CD4-positive, alpha-beta T cell (primary cell): Measurements from ENCODE around the gene MAST4. TPM values are rescaled to one million over a fixed set of nuclear protein-coding genes. Genes with fewer than 3 reads are reported as not detected.

Experiments
- ATAC-seq: fragments of 200-7000 bp; cut with Tn5 transposase; one replicate; pipeline ENCODE4 v1.10.0; 2022; ENCODE audit warnings: mild to moderate bottlenecking; ENCODE audit not compliant: poor library complexity
- CTCF ChIA-PET: fragments of 350-600 bp; sonication (Branson Sonifier 250); formaldehyde crosslinking; loops from one replicate; lab custom pipeline; 2021; ENCODE audit warnings: antibody characterized with exemption, inconsistent platforms; lab: Charles Lee
- POLR2A ChIA-PET: fragments of 350-600 bp; sonication (Branson Sonifier 250); formaldehyde crosslinking; loops from one replicate; lab custom pipeline; 2021; ENCODE audit warnings: antibody characterized with exemption, inconsistent platforms; lab: Charles Lee
- DNase-seq, 14 experiments: peaks; one replicate each; pipeline ENCODE4 v3.0.0-alpha.2; 2013 to 2020; ENCODE audit warnings: mixed read lengths in 2 of 14
- H3K27ac ChIP-seq, 2 donors: one replicate each; pipeline versions ENCODE4 v1.5.1 to v1.7.0; 2013; ENCODE audit warnings: low read length in 2 of 2, low read depth in 1 of 2, mild to moderate bottlenecking in 1 of 2
- H3K27me3 ChIP-seq, 2 experiments: 1 replicate in 1 of 2; 2 replicates in 1 of 2; pipeline versions ENCODE4 v1.6.1 to v1.7.0; 2013; ENCODE audit warnings: low read length in 2 of 2, control low read depth in 1 of 2, mild to moderate bottlenecking in 1 of 2, moderate library complexity in 1 of 2; ENCODE audit not compliant: insufficient read depth in 2 of 2, control insufficient read depth in 1 of 2
- H3K36me3 ChIP-seq: one replicate; pipeline ENCODE4 v1.6.1; 2013; ENCODE audit warnings: low read length, control low read depth; ENCODE audit not compliant: insufficient read depth
- H3K4me1 ChIP-seq: one replicate; pipeline ENCODE4 v1.6.1; 2013; ENCODE audit warnings: low read length, control low read depth; ENCODE audit not compliant: insufficient read depth
- H3K4me3 ChIP-seq: one replicate; pipeline ENCODE4 v1.5.1; 2013; ENCODE audit warnings: mild to moderate bottlenecking, low read length, moderate library complexity
- H3K9me3 ChIP-seq, 2 experiments: 1 replicate in 1 of 2; 2 replicates in 1 of 2; pipeline versions ENCODE4 v1.6.1 to v1.7.0; 2013; ENCODE audit warnings: low read length in 2 of 2, mild to moderate bottlenecking in 2 of 2, control low read depth in 1 of 2, moderate library complexity in 1 of 2; ENCODE audit not compliant: control insufficient read depth in 1 of 2, insufficient read depth in 1 of 2
- H3K27ac Mint-ChIP-seq: one replicate; pipeline ENCODE4 v1.8.0; 2020; ENCODE audit warnings: mixed read lengths
- H3K27me3 Mint-ChIP-seq: one replicate; pipeline ENCODE4 v1.8.0; 2021; ENCODE audit warnings: mixed read lengths
- H3K36me3 Mint-ChIP-seq: one replicate; pipeline ENCODE4 v1.8.0; 2021; ENCODE audit warnings: low read depth, mixed read lengths
- H3K4me1 Mint-ChIP-seq: one replicate; pipeline ENCODE4 v1.8.0; 2021; ENCODE audit warnings: low read depth, mixed read lengths
- H3K4me3 Mint-ChIP-seq: one replicate; pipeline ENCODE4 v1.8.0; 2020; ENCODE audit warnings: mild to moderate bottlenecking, mixed read lengths
- H3K9me3 Mint-ChIP-seq: one replicate; pipeline ENCODE4 v1.8.0; 2020; ENCODE audit warnings: mixed read lengths
- CTCF ChIP-seq: fragments of 200-600 bp; IDR thresholded peaks from one replicate; pipeline ENCODE4 v1.8.0; 2022; ENCODE audit warnings: antibody characterized with exemption, mild to moderate bottlenecking
- intact Hi-C, 2 experiments: fragments of 100-400 bp; cut with DNase I in 1 of 2; cut with micrococcal nuclease in 1 of 2; formaldehyde crosslinking; loops; one replicate each; pipeline versions ENCODE4 v1.15.1 to v1.9.0; 2023 to 2025; cut with DNase I, micrococcal nuclease
- total RNA-seq, 174 experiments: library from RNA in 2 of 174; stranded (reverse) in 2 of 174; gene quantifications; one replicate each; pipeline ENCODE4 v1.2.3 and lab custom pipeline; 2021 to 2026

Gene MAST4
- total RNA-seq, 2 experiments from 2014 or later, result 21.3 to 21.6 TPM

- POLR2A ChIA-PET, result no interaction called here
Measured at GRCh38 chr5:67073045-67073680, 477.0 kb downstream of the MAST4 start.

GRCh38 chr5:67077296-67077695 lies 481.1 kb downstream of the MAST4 start:
- intact Hi-C loops, result no loop called here
- Histone ChIP-seq H3K27me3 (no peaks in the 10 kb centered on the region), H3K27ac (no peak overlapping the region), H3K36me3 (no peaks in the 10 kb centered on the region), H3K9me3 (no peaks in the 10 kb centered on the region), H3K4me3 (no peak overlapping the region), H3K4me1 (no peaks in the 10 kb centered on the region)
- ChIA-PET POLR2A (no interaction called here), CTCF (no interaction called here)
- DNase-seq (no peak), ATAC-seq (no peak)
- H3K4me3 Mint-ChIP-seq, result no peak overlapping the region
- H3K27me3 Mint-ChIP-seq, result no peaks in the 10 kb centered on the region
- H3K4me1 Mint-ChIP-seq, result peaks cover 7% of the 10 kb centered on the region
- peaks cover 12% of the 10 kb centered on the region for H3K36me3 Mint-ChIP-seq
- no peaks in the 10 kb centered on the region for H3K9me3 Mint-ChIP-seq
- TF ChIP-seq CTCF, result no peak
- H3K27ac Mint-ChIP-seq, result no peak overlapping the region

More at GRCh38 chr5:67073045-67073680, 477.0 kb downstream of the MAST4 start:
- Histone ChIP-seq H3K27me3 (no peaks in the 10 kb centered on the region), H3K4me1 (no peaks in the 10 kb centered on the region), H3K36me3 (no peaks in the 10 kb centered on the region), H3K4me3 (no peak overlapping the region), H3K27ac (no peak overlapping the region), H3K9me3 (no peaks in the 10 kb centered on the region)
- peaks cover 7% of the 10 kb centered on the region for H3K4me1 Mint-ChIP-seq
- no peak for DNase-seq
- H3K4me3 Mint-ChIP-seq, result no peak overlapping the region
- CTCF ChIA-PET, result no interaction called here
- H3K27me3 Mint-ChIP-seq, result no peaks in the 10 kb centered on the region
- H3K36me3 Mint-ChIP-seq, result peaks cover 9% of the 10 kb centered on the region
- H3K27ac Mint-ChIP-seq, result no peak overlapping the region
- no peaks in the 10 kb centered on the region for H3K9me3 Mint-ChIP-seq
- intact Hi-C loops, result no loop called here
- ATAC-seq, result no peak
- no peak for TF ChIP-seq CTCF

GRCh38 chr5:67081261-67081660 lies 485.1 kb downstream of the MAST4 start:
- Mint-ChIP-seq H3K9me3 (no peaks in the 10 kb centered on the region), H3K4me1 (peaks cover 4% of the 10 kb centered on the region), H3K4me3 (no peak overlapping the region), H3K27ac (no peak overlapping the region), H3K27me3 (no peaks in the 10 kb centered on the region), H3K36me3 (peaks cover 8% of the 10 kb centered on the region)
- Histone ChIP-seq H3K9me3 (no peaks in the 10 kb centered on the region), H3K27ac (no peak overlapping the region), H3K36me3 (no peaks in the 10 kb centered on the region), H3K4me3 (no peak overlapping the region), H3K4me1 (no peaks in the 10 kb centered on the region), H3K27me3 (no peaks in the 10 kb centered on the region)
- ATAC-seq (no peak), DNase-seq (no peak)
- intact Hi-C loops, result no loop called here
- ChIA-PET CTCF (interaction anchor here (0.9 kb wide), 1 partner anchor 85 kb away, joined by 3 read pairs; no protein-coding TSS in a partner anchor), POLR2A (no interaction called here)
- TF ChIP-seq CTCF, result no peak
